GM23338 (cell line): ENCODE results near the gene IQGAP2. TPM values are rescaled to one million over a fixed set of nuclear protein-coding genes. Genes with fewer than 3 reads are reported as not detected.

Source experiments
- ATAC-seq: fragments of 200-7000 bp; cut with Tn5 transposase; 3 replicates; pipeline ENCODE4 v1.9.1; 2020
- DNase-seq: peaks from one replicate; pipeline ENCODE4 v3.0.0-alpha.2; 2015; ENCODE audit warnings: low spot score
- H2AFZ ChIP-seq: fragments of 200-600 bp; sonication (generic); 2 replicates; pipeline ENCODE4 v1.8.0; 2016; ENCODE audit warnings: antibody characterized with exemption, mild to moderate bottlenecking, moderate library complexity
- H3F3A ChIP-seq: fragments of 200-600 bp; sonication (generic); replicated peaks from 2 replicates; pipeline ENCODE4 v1.8.0; 2017; ENCODE audit warnings: antibody characterized with exemption, mixed run types, low read depth
- H3K27ac ChIP-seq: fragments of 200-600 bp; sonication (generic); 2 replicates; pipeline ENCODE4 v1.6.1; 2016; ENCODE audit warnings: low read depth
- H3K27me3 ChIP-seq: fragments of 200-600 bp; sonication (generic); 2 replicates; pipeline ENCODE4 v1.8.0; 2016; ENCODE audit warnings: mild to moderate bottlenecking, mixed run types, moderate library complexity; ENCODE audit not compliant: insufficient read depth
- H3K36me3 ChIP-seq: fragments of 200-600 bp; sonication (generic); 2 replicates; pipeline ENCODE4 v1.8.0; 2016; ENCODE audit warnings: mild to moderate bottlenecking; ENCODE audit not compliant: insufficient read depth
- H3K4me1 ChIP-seq: fragments of 200-600 bp; sonication (generic); 2 replicates; pipeline ENCODE4 v1.8.0; 2016; ENCODE audit warnings: mild to moderate bottlenecking, moderate library complexity; ENCODE audit not compliant: insufficient read depth
- H3K4me2 ChIP-seq: fragments of 200-600 bp; sonication (generic); 2 replicates; pipeline ENCODE4 v1.7.1; 2017; ENCODE audit warnings: mixed run types
- H3K4me3 ChIP-seq: fragments of 200-600 bp; sonication (generic); 2 replicates; pipeline ENCODE4 v1.6.1; 2016; ENCODE audit warnings: mixed run types
- H3K79me2 ChIP-seq: fragments of 200-600 bp; sonication (generic); replicated peaks from 2 replicates; pipeline ENCODE4 v1.8.0; 2017; ENCODE audit warnings: mild to moderate bottlenecking; ENCODE audit not compliant: insufficient read depth
- H3K9me2 ChIP-seq: fragments of 200-600 bp; sonication (generic); 2 replicates; pipeline ENCODE4 v1.8.0; 2017; ENCODE audit not compliant: insufficient read depth
- H4K20me1 ChIP-seq: fragments of 200-600 bp; sonication (generic); replicated peaks from 2 replicates; pipeline ENCODE4 v1.8.0; 2017; ENCODE audit warnings: mild to moderate bottlenecking; ENCODE audit not compliant: insufficient read depth
- H3K27ac Mint-ChIP-seq: 2 replicates; pipeline ENCODE4 v1.8.0; 2020; ENCODE audit warnings: inconsistent platforms, mild to moderate bottlenecking, moderate library complexity, mixed read lengths
- H3K27me3 Mint-ChIP-seq: 3 replicates; pipeline ENCODE4 v1.8.0; 2022; ENCODE audit warnings: low read depth, mild to moderate bottlenecking, moderate library complexity, mixed read lengths, inconsistent platforms; ENCODE audit not compliant: insufficient read depth, poor library complexity
- H3K36me3 Mint-ChIP-seq: 3 replicates; pipeline ENCODE4 v1.8.0; 2021; ENCODE audit warnings: low read depth, mild to moderate bottlenecking, inconsistent platforms, moderate library complexity, mixed read lengths
- H3K4me1 Mint-ChIP-seq: 3 replicates; pipeline ENCODE4 v1.8.0; 2020; ENCODE audit warnings: mild to moderate bottlenecking, inconsistent platforms, mixed read lengths
- H3K4me3 Mint-ChIP-seq: 3 replicates; pipeline ENCODE4 v1.8.0; 2021; ENCODE audit warnings: moderate library complexity, mild to moderate bottlenecking, inconsistent platforms, mixed read lengths
- H3K9me3 Mint-ChIP-seq: 3 replicates; pipeline ENCODE4 v1.8.0; 2020; ENCODE audit warnings: moderate library complexity, mild to moderate bottlenecking, inconsistent platforms, mixed read lengths
- CREB1 ChIP-seq: fragments of 250-450 bp; sonication (Bioruptor Pico); IDR thresholded peaks from 2 replicates; pipeline ENCODE4 v1.5.0; 2020; ENCODE audit warnings: low read depth, mild to moderate bottlenecking, moderate library complexity
- EZH2 ChIP-seq: fragments of 200-600 bp; sonication (generic); IDR thresholded peaks from one replicate; pipeline ENCODE4 v1.8.0; 2017; ENCODE audit warnings: antibody characterized with exemption, mild to moderate bottlenecking, low read depth; ENCODE audit not compliant: unreplicated experiment
- EZH2phosphoT487 ChIP-seq: fragments of 200-600 bp; sonication (generic); IDR thresholded peaks from one replicate; pipeline ENCODE4 v1.8.1; 2018; ENCODE audit warnings: antibody characterized with exemption; ENCODE audit not compliant: unreplicated experiment
- POLR2AphosphoS5 ChIP-seq: IDR thresholded peaks from 2 replicates; pipeline ENCODE4 v1.6.1; 2016; ENCODE audit warnings: antibody characterized with exemption, low read depth
- ZNF114 ChIP-seq: fragments of 250-450 bp; sonication (Bioruptor Pico); IDR thresholded peaks from 2 replicates; pipeline ENCODE4 v1.5.0; 2020; ENCODE audit warnings: mild to moderate bottlenecking, moderate library complexity
- ZNF331 ChIP-seq: fragments of 250-450 bp; sonication (Bioruptor Pico); IDR thresholded peaks from 2 replicates; pipeline ENCODE4 v1.5.0; 2020; ENCODE audit warnings: low read depth, mild to moderate bottlenecking, moderate library complexity
- polyA plus RNA-seq: library from polyadenylated mRNA; unstranded; fragments of >200 nt; fragmentation: Nextera tagmentation; extraction: Ambion mirVana; gene quantifications from 2 replicates; pipeline ENCODE4 v1.2.1, GENCODE V29; 2016
- total RNA-seq: library from RNA; depleted of rRNA; stranded (reverse); fragments of >200 nt; shearing (Covaris generic); gene quantifications from 2 replicates; pipeline ENCODE4 v1.2.3, GENCODE V29; 2014
- TF ChIP-seq, protein P1 (sequence below), 2 experiments: fragments of 200-600 bp in 1 of 2; sonication (generic) in 1 of 2; conservative IDR thresholded peaks; 2 replicates each; pipeline versions ENCODE4 v1.5.1 to v1.6.1; 2016 to 2017; ENCODE audit warnings: antibody characterized with exemption in 2 of 2, low read depth in 2 of 2, mild to moderate bottlenecking in 2 of 2, moderate library complexity in 1 of 2
- TF ChIP-seq, protein P2 (sequence below): IDR thresholded peaks from 2 replicates; pipeline ENCODE4 v1.6.1; 2016; ENCODE audit warnings: antibody characterized with exemption
- TF ChIP-seq, protein P3 (sequence below): fragments of 250-450 bp; sonication (Bioruptor Pico); IDR thresholded peaks from 2 replicates; pipeline ENCODE4 v1.5.0; 2020; ENCODE audit warnings: mild to moderate bottlenecking, moderate library complexity
- TF ChIP-seq, protein P4 (sequence below): IDR thresholded peaks from one replicate; pipeline ENCODE4 v1.6.1; 2018; ENCODE audit warnings: antibody characterized with exemption; ENCODE audit not compliant: unreplicated experiment

IQGAP2 gene
- total and polyA plus RNA-seq, 2 experiments from 2014 or later = 60.0 to 86.5 TPM

DNA sequence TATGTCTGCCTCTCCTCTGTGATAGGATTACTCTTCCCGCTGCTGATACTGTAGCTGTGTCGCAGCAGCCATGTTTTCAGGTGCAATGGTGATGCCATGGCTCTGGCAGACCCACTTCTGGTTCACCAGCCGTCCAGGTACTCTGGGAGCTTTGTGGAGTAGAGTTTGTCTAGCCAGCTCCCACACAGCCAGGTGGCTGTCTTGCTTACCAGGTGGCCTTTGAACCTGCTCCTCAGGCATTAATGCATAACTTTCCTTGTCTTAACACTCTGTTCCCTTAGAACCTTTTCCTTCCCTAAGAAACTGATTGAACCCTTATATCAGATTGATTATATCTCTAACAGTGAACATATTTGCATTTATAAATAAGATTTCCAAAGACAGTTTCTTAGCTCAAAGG lies 177.9 kb downstream of the IQGAP2 start (continued):
- TF ChIP-seq EZH2phosphoT487 (no peak), ZNF114 (no peak), ZNF331 (CRISPR knock-in tag) (no peak), EZH2 (no peak)
- TF ChIP-seq, protein P1, sequence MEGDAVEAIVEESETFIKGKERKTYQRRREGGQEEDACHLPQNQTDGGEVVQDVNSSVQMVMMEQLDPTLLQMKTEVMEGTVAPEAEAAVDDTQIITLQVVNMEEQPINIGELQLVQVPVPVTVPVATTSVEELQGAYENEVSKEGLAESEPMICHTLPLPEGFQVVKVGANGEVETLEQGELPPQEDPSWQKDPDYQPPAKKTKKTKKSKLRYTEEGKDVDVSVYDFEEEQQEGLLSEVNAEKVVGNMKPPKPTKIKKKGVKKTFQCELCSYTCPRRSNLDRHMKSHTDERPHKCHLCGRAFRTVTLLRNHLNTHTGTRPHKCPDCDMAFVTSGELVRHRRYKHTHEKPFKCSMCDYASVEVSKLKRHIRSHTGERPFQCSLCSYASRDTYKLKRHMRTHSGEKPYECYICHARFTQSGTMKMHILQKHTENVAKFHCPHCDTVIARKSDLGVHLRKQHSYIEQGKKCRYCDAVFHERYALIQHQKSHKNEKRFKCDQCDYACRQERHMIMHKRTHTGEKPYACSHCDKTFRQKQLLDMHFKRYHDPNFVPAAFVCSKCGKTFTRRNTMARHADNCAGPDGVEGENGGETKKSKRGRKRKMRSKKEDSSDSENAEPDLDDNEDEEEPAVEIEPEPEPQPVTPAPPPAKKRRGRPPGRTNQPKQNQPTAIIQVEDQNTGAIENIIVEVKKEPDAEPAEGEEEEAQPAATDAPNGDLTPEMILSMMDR (conservative IDR thresholded peaks at IDR 0.05; ENCODE audit: low read depth in 2 of 2) = no peak

DNA sequence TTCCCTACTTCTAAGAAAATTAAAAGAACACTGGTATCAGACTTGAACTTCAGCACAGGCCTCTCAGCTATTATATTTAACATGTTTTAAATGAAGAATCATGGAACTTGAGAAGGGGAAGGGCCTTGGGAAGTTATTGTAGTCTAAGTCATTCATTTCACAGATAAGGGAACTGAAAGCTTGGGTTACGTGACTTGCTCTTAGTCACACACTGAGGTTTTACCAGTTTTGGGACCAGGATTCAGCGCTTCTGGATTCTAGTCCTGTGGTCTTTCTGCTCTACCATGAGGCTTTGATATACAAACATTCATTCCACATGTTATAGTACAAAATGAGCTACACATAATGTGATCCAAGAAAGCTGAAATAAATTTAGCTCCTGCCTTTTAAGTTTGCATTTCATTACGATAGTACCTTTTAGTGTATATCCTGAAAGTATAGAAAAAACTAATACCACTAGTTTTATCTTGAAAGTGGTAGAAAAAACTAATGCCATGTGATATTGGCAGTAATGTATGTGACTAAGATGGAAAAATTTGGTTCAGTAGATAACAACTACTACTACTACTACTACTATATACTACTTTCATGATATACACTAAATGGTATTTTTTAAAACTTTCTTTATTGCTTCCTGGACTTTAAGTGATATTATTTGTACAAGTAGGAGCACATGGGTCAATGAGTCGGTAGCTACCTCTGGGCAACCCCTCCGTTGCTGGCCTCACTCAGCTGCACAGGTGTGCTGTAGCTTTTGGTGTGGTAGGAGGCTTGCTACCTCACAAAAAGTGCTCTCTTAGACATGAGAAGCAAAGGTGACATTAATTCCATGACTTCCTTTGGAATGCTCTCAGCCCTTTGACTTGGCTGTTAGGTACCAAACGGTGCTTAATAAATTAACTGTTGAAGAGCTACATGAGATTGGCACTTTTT lies 179.4 kb downstream of the IQGAP2 start:
- H2AFZ ChIP-seq = no peak overlapping the region
- no peaks in the 10 kb centered on the region for H3K36me3 ChIP-seq
- Mint-ChIP-seq H3K27me3 (no peaks in the 10 kb centered on the region), H3K4me3 (no peak overlapping the region), H3K9me3 (no peaks in the 10 kb centered on the region), H3K27ac (no peak overlapping the region), H3K36me3 (no peaks in the 10 kb centered on the region), H3K4me1 (peaks cover 24% of the 10 kb centered on the region)
- peaks cover 26% of the 10 kb centered on the region for H3K4me1 ChIP-seq
- no peaks in the 10 kb centered on the region for H4K20me1 ChIP-seq
- no peaks in the 10 kb centered on the region for H3K27me3 ChIP-seq
- H3K4me3 ChIP-seq = peak overlapping the region; percentile 12; the same call in 1 of the 2 replicates
- no peaks in the 10 kb centered on the region for H3F3A ChIP-seq
- H3K27ac ChIP-seq = no peak overlapping the region
- H3K4me2 ChIP-seq = peak overlapping the region; percentile 60
- H3K79me2 ChIP-seq = no peaks in the 10 kb centered on the region
- ATAC-seq = no peak; the same call in 2 of the 3 replicates
- no peak for DNase-seq
- H3K9me2 ChIP-seq = no peaks in the 10 kb centered on the region
- TF ChIP-seq, protein P2, sequence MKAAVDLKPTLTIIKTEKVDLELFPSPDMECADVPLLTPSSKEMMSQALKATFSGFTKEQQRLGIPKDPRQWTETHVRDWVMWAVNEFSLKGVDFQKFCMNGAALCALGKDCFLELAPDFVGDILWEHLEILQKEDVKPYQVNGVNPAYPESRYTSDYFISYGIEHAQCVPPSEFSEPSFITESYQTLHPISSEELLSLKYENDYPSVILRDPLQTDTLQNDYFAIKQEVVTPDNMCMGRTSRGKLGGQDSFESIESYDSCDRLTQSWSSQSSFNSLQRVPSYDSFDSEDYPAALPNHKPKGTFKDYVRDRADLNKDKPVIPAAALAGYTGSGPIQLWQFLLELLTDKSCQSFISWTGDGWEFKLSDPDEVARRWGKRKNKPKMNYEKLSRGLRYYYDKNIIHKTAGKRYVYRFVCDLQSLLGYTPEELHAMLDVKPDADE = no peak
- TF ChIP-seq CREB1 (CRISPR knock-in tag) (no peak), EZH2 (no peak), POLR2AphosphoS5 (no peak), EZH2phosphoT487 (no peak), ZNF331 (CRISPR knock-in tag) (no peak), ZNF114 (no peak)
- TF ChIP-seq, protein P3, sequence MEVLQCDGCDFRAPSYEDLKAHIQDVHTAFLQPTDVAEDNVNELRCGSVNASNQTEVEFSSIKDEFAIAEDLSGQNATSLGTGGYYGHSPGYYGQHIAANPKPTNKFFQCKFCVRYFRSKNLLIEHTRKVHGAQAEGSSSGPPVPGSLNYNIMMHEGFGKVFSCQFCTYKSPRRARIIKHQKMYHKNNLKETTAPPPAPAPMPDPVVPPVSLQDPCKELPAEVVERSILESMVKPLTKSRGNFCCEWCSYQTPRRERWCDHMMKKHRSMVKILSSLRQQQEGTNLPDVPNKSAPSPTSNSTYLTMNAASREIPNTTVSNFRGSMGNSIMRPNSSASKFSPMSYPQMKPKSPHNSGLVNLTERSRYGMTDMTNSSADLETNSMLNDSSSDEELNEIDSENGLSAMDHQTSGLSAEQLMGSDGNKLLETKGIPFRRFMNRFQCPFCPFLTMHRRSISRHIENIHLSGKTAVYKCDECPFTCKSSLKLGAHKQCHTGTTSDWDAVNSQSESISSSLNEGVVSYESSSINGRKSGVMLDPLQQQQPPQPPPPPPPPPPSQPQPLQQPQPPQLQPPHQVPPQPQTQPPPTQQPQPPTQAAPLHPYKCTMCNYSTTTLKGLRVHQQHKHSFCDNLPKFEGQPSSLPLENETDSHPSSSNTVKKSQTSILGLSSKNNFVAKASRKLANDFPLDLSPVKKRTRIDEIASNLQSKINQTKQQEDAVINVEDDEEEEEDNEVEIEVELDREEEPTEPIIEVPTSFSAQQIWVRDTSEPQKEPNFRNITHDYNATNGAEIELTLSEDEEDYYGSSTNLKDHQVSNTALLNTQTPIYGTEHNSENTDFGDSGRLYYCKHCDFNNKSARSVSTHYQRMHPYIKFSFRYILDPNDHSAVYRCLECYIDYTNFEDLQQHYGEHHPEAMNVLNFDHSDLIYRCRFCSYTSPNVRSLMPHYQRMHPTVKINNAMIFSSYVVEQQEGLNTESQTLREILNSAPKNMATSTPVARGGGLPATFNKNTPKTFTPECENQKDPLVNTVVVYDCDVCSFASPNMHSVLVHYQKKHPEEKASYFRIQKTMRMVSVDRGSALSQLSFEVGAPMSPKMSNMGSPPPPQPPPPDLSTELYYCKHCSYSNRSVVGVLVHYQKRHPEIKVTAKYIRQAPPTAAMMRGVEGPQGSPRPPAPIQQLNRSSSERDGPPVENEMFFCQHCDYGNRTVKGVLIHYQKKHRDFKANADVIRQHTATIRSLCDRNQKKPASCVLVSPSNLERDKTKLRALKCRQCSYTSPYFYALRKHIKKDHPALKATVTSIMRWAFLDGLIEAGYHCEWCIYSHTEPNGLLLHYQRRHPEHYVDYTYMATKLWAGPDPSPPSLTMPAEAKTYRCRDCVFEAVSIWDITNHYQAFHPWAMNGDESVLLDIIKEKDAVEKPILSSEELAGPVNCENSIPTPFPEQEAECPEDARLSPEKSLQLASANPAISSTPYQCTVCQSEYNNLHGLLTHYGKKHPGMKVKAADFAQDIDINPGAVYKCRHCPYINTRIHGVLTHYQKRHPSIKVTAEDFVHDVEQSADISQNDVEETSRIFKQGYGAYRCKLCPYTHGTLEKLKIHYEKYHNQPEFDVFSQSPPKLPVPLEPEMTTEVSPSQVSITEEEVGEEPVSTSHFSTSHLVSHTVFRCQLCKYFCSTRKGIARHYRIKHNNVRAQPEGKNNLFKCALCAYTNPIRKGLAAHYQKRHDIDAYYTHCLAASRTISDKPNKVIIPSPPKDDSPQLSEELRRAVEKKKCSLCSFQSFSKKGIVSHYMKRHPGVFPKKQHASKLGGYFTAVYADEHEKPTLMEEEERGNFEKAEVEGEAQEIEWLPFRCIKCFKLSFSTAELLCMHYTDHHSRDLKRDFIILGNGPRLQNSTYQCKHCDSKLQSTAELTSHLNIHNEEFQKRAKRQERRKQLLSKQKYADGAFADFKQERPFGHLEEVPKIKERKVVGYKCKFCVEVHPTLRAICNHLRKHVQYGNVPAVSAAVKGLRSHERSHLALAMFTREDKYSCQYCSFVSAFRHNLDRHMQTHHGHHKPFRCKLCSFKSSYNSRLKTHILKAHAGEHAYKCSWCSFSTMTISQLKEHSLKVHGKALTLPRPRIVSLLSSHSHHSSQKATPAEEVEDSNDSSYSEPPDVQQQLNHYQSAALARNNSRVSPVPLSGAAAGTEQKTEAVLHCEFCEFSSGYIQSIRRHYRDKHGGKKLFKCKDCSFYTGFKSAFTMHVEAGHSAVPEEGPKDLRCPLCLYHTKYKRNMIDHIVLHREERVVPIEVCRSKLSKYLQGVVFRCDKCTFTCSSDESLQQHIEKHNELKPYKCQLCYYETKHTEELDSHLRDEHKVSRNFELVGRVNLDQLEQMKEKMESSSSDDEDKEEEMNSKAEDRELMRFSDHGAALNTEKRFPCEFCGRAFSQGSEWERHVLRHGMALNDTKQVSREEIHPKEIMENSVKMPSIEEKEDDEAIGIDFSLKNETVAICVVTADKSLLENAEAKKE (CRISPR knock-in tag) = no peak
- TF ChIP-seq, protein P4, sequence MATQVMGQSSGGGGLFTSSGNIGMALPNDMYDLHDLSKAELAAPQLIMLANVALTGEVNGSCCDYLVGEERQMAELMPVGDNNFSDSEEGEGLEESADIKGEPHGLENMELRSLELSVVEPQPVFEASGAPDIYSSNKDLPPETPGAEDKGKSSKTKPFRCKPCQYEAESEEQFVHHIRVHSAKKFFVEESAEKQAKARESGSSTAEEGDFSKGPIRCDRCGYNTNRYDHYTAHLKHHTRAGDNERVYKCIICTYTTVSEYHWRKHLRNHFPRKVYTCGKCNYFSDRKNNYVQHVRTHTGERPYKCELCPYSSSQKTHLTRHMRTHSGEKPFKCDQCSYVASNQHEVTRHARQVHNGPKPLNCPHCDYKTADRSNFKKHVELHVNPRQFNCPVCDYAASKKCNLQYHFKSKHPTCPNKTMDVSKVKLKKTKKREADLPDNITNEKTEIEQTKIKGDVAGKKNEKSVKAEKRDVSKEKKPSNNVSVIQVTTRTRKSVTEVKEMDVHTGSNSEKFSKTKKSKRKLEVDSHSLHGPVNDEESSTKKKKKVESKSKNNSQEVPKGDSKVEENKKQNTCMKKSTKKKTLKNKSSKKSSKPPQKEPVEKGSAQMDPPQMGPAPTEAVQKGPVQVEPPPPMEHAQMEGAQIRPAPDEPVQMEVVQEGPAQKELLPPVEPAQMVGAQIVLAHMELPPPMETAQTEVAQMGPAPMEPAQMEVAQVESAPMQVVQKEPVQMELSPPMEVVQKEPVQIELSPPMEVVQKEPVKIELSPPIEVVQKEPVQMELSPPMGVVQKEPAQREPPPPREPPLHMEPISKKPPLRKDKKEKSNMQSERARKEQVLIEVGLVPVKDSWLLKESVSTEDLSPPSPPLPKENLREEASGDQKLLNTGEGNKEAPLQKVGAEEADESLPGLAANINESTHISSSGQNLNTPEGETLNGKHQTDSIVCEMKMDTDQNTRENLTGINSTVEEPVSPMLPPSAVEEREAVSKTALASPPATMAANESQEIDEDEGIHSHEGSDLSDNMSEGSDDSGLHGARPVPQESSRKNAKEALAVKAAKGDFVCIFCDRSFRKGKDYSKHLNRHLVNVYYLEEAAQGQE = no peak
